ENCODE measurements around the gene TBC1D25. TPM values are rescaled to one million over a fixed set of nuclear protein-coding genes. Genes with fewer than 3 reads are reported as not detected.

The TBC1D25 gene
- total and polyA plus RNA-seq, 12 donors = 6.1 to 22.6 (median 18.2) TPM

GRCh38 chrX:48595929-48596328, 56.4 kb downstream of the TBC1D25 start:
- peaks cover 0 to 5% (median 0%) of the 10 kb centered on the region in 7 donors for H3K27me3 ChIP-seq
- H3K4me1 ChIP-seq = peaks cover 0 to 26% (median 8%) of the 10 kb centered on the region in 9 donors
- H3K27ac ChIP-seq = no peak overlapping the region
- peaks cover 0 to 22% (median 6%) of the 10 kb centered on the region in 9 donors for H3K36me3 ChIP-seq
- intact Hi-C loops (cut with DNase I) = no loop called here
- H3K9me3 ChIP-seq = no peaks in the 10 kb centered on the region
- ATAC-seq (no peak), DNase-seq (no peak)
- H3K4me3 ChIP-seq = no peak overlapping the region
- WGBS, 2 donors = 56 to 62% methylated on average over 2 of the region's 2 CpGs
- no peak for TF ChIP-seq CTCF (IDR thresholded peaks at IDR 0.05)

GRCh38 chrX:48597353-48598264, 58.1 kb downstream of the TBC1D25 start, which contains the start of gene WDR13:
WDR13 (plus strand) TSS chrX:48597492; CDS start chrX:48597997, 505 bp downstream.
- H3K36me3 ChIP-seq = peaks cover 0 to 39% (median 6%) of the 10 kb centered on the region in 9 donors
- peak; percentile 93 to 97 (median 95) for ATAC-seq
- peak within 1 kb of the TSS; percentile 95 to 99 (median 98) for H3K27ac ChIP-seq
- peaks cover 0 to 5% (median 0%) of the 10 kb centered on the region in 7 donors for H3K27me3 ChIP-seq
- WGBS, 2 donors = 0% methylated on average over 48 to 62 of the region's 62 CpGs
- DNase-seq = peak; percentile 90 to 95
- H3K4me3 ChIP-seq = peak within 1 kb of the TSS; percentile 41 to 80 (median 68)
- H3K9me3 ChIP-seq = no peaks in the 10 kb centered on the region
- peaks cover 0 to 13% (median 4%) of the 10 kb centered on the region in 9 donors for H3K4me1 ChIP-seq
- peak in 2 of 9 donors; percentile 7 to 22 for TF ChIP-seq CTCF (IDR thresholded peaks at IDR 0.05)
- intact Hi-C loops (cut with DNase I) = loop anchor here in 1 of 10 donors (2.0 kb wide), 1 partner anchor 99 kb away; the partner anchor contains the start of gene SUV39H1

GRCh38 chrX:48598614-48599013, 59.1 kb downstream of the TBC1D25 start:
- Histone ChIP-seq H3K27ac (peak overlapping the region in 7 of 10 donors; percentile 96 to 99 (median 97)), H3K4me3 (peak overlapping the region in 9 of 10 donors; percentile 54 to 80 (median 68)), H3K27me3 (peaks cover 0 to 5% (median 0%) of the 10 kb centered on the region in 7 donors), H3K36me3 (peaks cover 0 to 49% (median 6%) of the 10 kb centered on the region in 9 donors), H3K9me3 (no peaks in the 10 kb centered on the region), H3K4me1 (peaks cover 0 to 13% (median 4%) of the 10 kb centered on the region in 9 donors)
- intact Hi-C loops (cut with DNase I) = loop anchor here in 1 of 10 donors (2.0 kb wide), 1 partner anchor 98 kb away; the partner anchor contains the start of gene SUV39H1
- DNase-seq (no peak), ATAC-seq (peak in 1 of 8 donors; percentile 1)
- 84 to 93% methylated on average over 23 to 25 of the region's 25 CpGs for WGBS, 2 donors
- TF ChIP-seq CTCF (IDR thresholded peaks at IDR 0.05) = no peak

- intact Hi-C loops (cut with DNase I) = loop anchor here in 1 of 10 donors (2.0 kb wide), 1 partner anchor 97 kb away; the partner anchor contains the start of gene SUV39H1
- Histone ChIP-seq H3K27me3 (peaks cover 0 to 3% (median 0%) of the 10 kb centered on the region in 7 donors), H3K27ac (no peak overlapping the region), H3K4me3 (no peak overlapping the region), H3K9me3 (no peaks in the 10 kb centered on the region), H3K4me1 (peaks cover 0 to 13% (median 4%) of the 10 kb centered on the region in 9 donors), H3K36me3 (peaks cover 0 to 57% (median 6%) of the 10 kb centered on the region in 9 donors)
- ATAC-seq (no peak), DNase-seq (no peak)
- TF ChIP-seq CTCF (IDR thresholded peaks at IDR 0.05) = no peak
- 95 to 96% methylated on average over 18 to 20 of the region's 20 CpGs for WGBS, 2 donors
Observed at GRCh38 chrX:48599341-48599740, 59.8 kb downstream of the TBC1D25 start.

Data from heart right ventricle (tissue), 16 donors.